BE2C (cell line): ENCODE data around the gene USP54.

Source experiments
- DNase-seq: peaks from one replicate; pipeline ENCODE4 v3.0.0-alpha.2; 2020
- H3K27me3 ChIP-seq: fragments of 250-450 bp; sonication (Bioruptor Pico); 2 replicates; pipeline ENCODE4 v1.5.1; 2020; ENCODE audit warnings: mild to moderate bottlenecking
- H3K36me3 ChIP-seq: fragments of 250-450 bp; sonication (Bioruptor Pico); 2 replicates; pipeline ENCODE4 v1.5.1; 2020; ENCODE audit warnings: mild to moderate bottlenecking
- H3K4me1 ChIP-seq: fragments of 250-450 bp; sonication (Bioruptor Pico); 2 replicates; pipeline ENCODE4 v1.5.1; 2020
- H3K4me3 ChIP-seq: 2 replicates; pipeline ENCODE4 v1.5.1; 2011; ENCODE audit warnings: low read depth, low read length
- H3K9me3 ChIP-seq: fragments of 250-450 bp; sonication (Bioruptor Pico); 2 replicates; pipeline ENCODE4 v1.5.1; 2020
- CTCF ChIP-seq: IDR thresholded peaks from 2 replicates; pipeline ENCODE4 v1.5.1; 2012; ENCODE audit warnings: mild to moderate bottlenecking, low read depth, low read length

Gene USP54

GRCh38 chr10:73519336-73519735, 71.8 kb downstream of the USP54 start:
- Histone ChIP-seq H3K4me1 (no peaks in the 10 kb centered on the region; the same call in 1 of the 2 replicates), H3K27me3 (no peaks in the 10 kb centered on the region), H3K36me3 (peaks cover 13% of the 10 kb centered on the region), H3K9me3 (no peaks in the 10 kb centered on the region), H3K4me3 (no peak overlapping the region)
- no peak for DNase-seq
- TF ChIP-seq CTCF = no peak

GRCh38 chr10:73517166-73517888, 73.8 kb downstream of the USP54 start:
- no peaks in the 10 kb centered on the region for H3K27me3 ChIP-seq
- no peak for TF ChIP-seq CTCF
- H3K4me3 ChIP-seq = no peak overlapping the region
- no peak for DNase-seq
- H3K36me3 ChIP-seq = peaks cover 13% of the 10 kb centered on the region
- no peaks in the 10 kb centered on the region; the same call in 1 of the 2 replicates for H3K4me1 ChIP-seq
- no peaks in the 10 kb centered on the region for H3K9me3 ChIP-seq

- no peaks in the 10 kb centered on the region for H3K9me3 ChIP-seq
- H3K4me1 ChIP-seq = no peaks in the 10 kb centered on the region; the same call in 1 of the 2 replicates
- peaks cover 6% of the 10 kb centered on the region for H3K36me3 ChIP-seq
- DNase-seq = no peak
- no peak for TF ChIP-seq CTCF
- no peak overlapping the region for H3K4me3 ChIP-seq
- no peaks in the 10 kb centered on the region for H3K27me3 ChIP-seq
Observed at GRCh38 chr10:73512207-73512743, 78.9 kb downstream of the USP54 start.

- Histone ChIP-seq H3K27me3 (no peaks in the 10 kb centered on the region), H3K9me3 (no peaks in the 10 kb centered on the region), H3K4me3 (no peak overlapping the region), H3K4me1 (no peaks in the 10 kb centered on the region), H3K36me3 (no peaks in the 10 kb centered on the region)
- no peak for DNase-seq
- no peak for TF ChIP-seq CTCF
Observed at GRCh38 chr10:73509695-73510094, 81.4 kb downstream of the USP54 start.

GRCh38 chr10:73506491-73506890, 84.7 kb downstream of the USP54 start:
- H3K4me1 ChIP-seq = no peaks in the 10 kb centered on the region
- H3K36me3 ChIP-seq = no peaks in the 10 kb centered on the region
- DNase-seq = no peak
- H3K4me3 ChIP-seq = no peak overlapping the region
- TF ChIP-seq CTCF = no peak
- no peaks in the 10 kb centered on the region for H3K27me3 ChIP-seq
- H3K9me3 ChIP-seq = no peaks in the 10 kb centered on the region

- no peaks in the 10 kb centered on the region for H3K27me3 ChIP-seq
- H3K4me1 ChIP-seq = no peaks in the 10 kb centered on the region
- TF ChIP-seq CTCF = no peak
- no peaks in the 10 kb centered on the region for H3K36me3 ChIP-seq
- H3K9me3 ChIP-seq = no peaks in the 10 kb centered on the region
- no peak for DNase-seq
- H3K4me3 ChIP-seq = no peak overlapping the region
Observed at GRCh38 chr10:73506074-73506473, 85.1 kb downstream of the USP54 start.
